Esophagus (tissue), 2 donors: ENCODE measurements around the gene NGLY1. TPM values are rescaled to one million over a fixed set of nuclear protein-coding genes. Genes with fewer than 3 reads are reported as not detected.
A peak's percentile ranks its signal among the peaks of the same experiment; 100 is the strongest.

Source experiments
- H3K27ac ChIP-seq, 2 donors: one replicate each; pipeline ENCODE4 v1.5.1; 2013; ENCODE audit warnings: low read depth in 2 of 2, mild to moderate bottlenecking in 2 of 2, inconsistent platforms in 1 of 2, low read length in 1 of 2, moderate library complexity in 1 of 2
- H3K27me3 ChIP-seq, 2 donors: one replicate each; pipeline ENCODE4 v1.6.1; 2013; ENCODE audit warnings: low read length in 2 of 2, control low read depth in 1 of 2, mild to moderate bottlenecking in 1 of 2; ENCODE audit not compliant: insufficient read depth in 2 of 2, control insufficient read depth in 1 of 2
- H3K36me3 ChIP-seq, 2 donors: one replicate each; pipeline ENCODE4 v1.6.1; 2013; ENCODE audit warnings: low read length in 1 of 2; ENCODE audit not compliant: control insufficient read depth in 2 of 2, insufficient read depth in 2 of 2
- H3K4me1 ChIP-seq, 2 donors: one replicate each; pipeline ENCODE4 v1.6.1; 2013; ENCODE audit warnings: low read length in 1 of 2; ENCODE audit not compliant: control insufficient read depth in 2 of 2, insufficient read depth in 2 of 2
- H3K4me3 ChIP-seq, 2 donors: one replicate each; pipeline ENCODE4 v1.5.1; 2013; ENCODE audit warnings: low read length in 2 of 2, mild to moderate bottlenecking in 2 of 2, low read depth in 1 of 2, moderate library complexity in 1 of 2
- H3K9me3 ChIP-seq, 2 donors: one replicate each; pipeline ENCODE4 v1.6.1; 2013; ENCODE audit warnings: mild to moderate bottlenecking in 2 of 2, low read depth in 1 of 2, low read length in 1 of 2, moderate library complexity in 1 of 2; ENCODE audit not compliant: control insufficient read depth in 2 of 2, insufficient read depth in 1 of 2
- WGBS, 2 donors: extraction: QIAGEN DNeasy Blood & Tissue Kit; methylation state at CpG; one replicate each; pipeline ENCODE4 v1.1.7; 2013; 5-methylcytosine and 5-hydroxymethylcytosine counted together
- polyA plus RNA-seq, 2 donors: library from polyadenylated mRNA; stranded (reverse); fragments of 200-250 nt; gene quantifications; one replicate each; pipeline ENCODE4 v1.2.3, GENCODE V29; 2013
- donor health status: healthy with polysubstance abuse.
- donor health status: Bipolar disorder and iron deficiency.

Gene NGLY1
- polyA plus RNA-seq, 2 donors: 12.5 to 17.6 TPM

- Histone ChIP-seq H3K27me3 (no peaks in the 10 kb centered on the region), H3K9me3 (peaks cover 0 to 3% of the 10 kb centered on the region in 2 donors), H3K27ac (no peak overlapping the region), H3K4me3 (no peak overlapping the region), H3K4me1 (no peaks in the 10 kb centered on the region), H3K36me3 (no peaks in the 10 kb centered on the region)
- WGBS, 2 donors: 30 to 32% methylated on average over 1 of the region's 1 CpG
These were observed 34.4 kb upstream of the NGLY1 start for GRCh38 chr3:25817638-25818037.

GRCh38 chr3:25817107-25817506 lies 33.9 kb upstream of the NGLY1 start:
- H3K27ac ChIP-seq: no peak overlapping the region
- 52 to 60% methylated on average over 1 of the region's 1 CpG for WGBS, 2 donors
- no peak overlapping the region for H3K4me3 ChIP-seq
- H3K27me3 ChIP-seq: no peaks in the 10 kb centered on the region
- H3K36me3 ChIP-seq: no peaks in the 10 kb centered on the region
- no peaks in the 10 kb centered on the region for H3K4me1 ChIP-seq
- peaks cover 0 to 3% of the 10 kb centered on the region in 2 donors for H3K9me3 ChIP-seq

- Histone ChIP-seq H3K4me1 (no peaks in the 10 kb centered on the region), H3K9me3 (peaks cover 0 to 3% of the 10 kb centered on the region in 2 donors), H3K27me3 (no peaks in the 10 kb centered on the region), H3K36me3 (no peaks in the 10 kb centered on the region), H3K27ac (no peak overlapping the region), H3K4me3 (no peak overlapping the region)
- 89 to 93% methylated on average over 4 of the region's 4 CpGs for WGBS, 2 donors
These were observed 29.4 kb upstream of the NGLY1 start for GRCh38 chr3:25812644-25813043.

- no peaks in the 10 kb centered on the region for H3K4me1 ChIP-seq
- WGBS, 2 donors: 88 to 94% methylated on average over 1 of the region's 1 CpG
- H3K27ac ChIP-seq: no peak overlapping the region
- no peak overlapping the region for H3K4me3 ChIP-seq
- no peaks in the 10 kb centered on the region for H3K9me3 ChIP-seq
- H3K36me3 ChIP-seq: no peaks in the 10 kb centered on the region
- no peaks in the 10 kb centered on the region for H3K27me3 ChIP-seq
These were observed 21.4 kb upstream of the NGLY1 start for GRCh38 chr3:25804676-25805075.

GRCh38 chr3:25803833-25804232 lies 20.6 kb upstream of the NGLY1 start:
- Histone ChIP-seq H3K4me1 (no peaks in the 10 kb centered on the region), H3K4me3 (no peak overlapping the region), H3K9me3 (no peaks in the 10 kb centered on the region), H3K36me3 (no peaks in the 10 kb centered on the region), H3K27ac (no peak overlapping the region), H3K27me3 (no peaks in the 10 kb centered on the region)
- WGBS, 2 donors: 79 to 87% methylated on average over 2 of the region's 2 CpGs

GRCh38 chr3:25801786-25802185 lies 18.5 kb upstream of the NGLY1 start:
- Histone ChIP-seq H3K4me3 (no peak overlapping the region), H3K36me3 (no peaks in the 10 kb centered on the region), H3K27me3 (no peaks in the 10 kb centered on the region), H3K9me3 (no peaks in the 10 kb centered on the region), H3K4me1 (no peaks in the 10 kb centered on the region), H3K27ac (no peak overlapping the region)
- 89 to 95% methylated on average over 3 of the region's 3 CpGs for WGBS, 2 donors

- H3K4me1 ChIP-seq: no peaks in the 10 kb centered on the region
- WGBS, 2 donors: 0 to 1% methylated on average over 56 of the region's 56 CpGs
- no peaks in the 10 kb centered on the region for H3K27me3 ChIP-seq
- H3K9me3 ChIP-seq: no peaks in the 10 kb centered on the region
- H3K36me3 ChIP-seq: peaks cover 3% of the 10 kb centered on the region in 2 donors
- peak within 1 kb of the TSS; percentile 57 to 94 for H3K27ac ChIP-seq
- H3K4me3 ChIP-seq: peak within 1 kb of the TSS; percentile 57 to 86
These were observed 6.6 kb upstream of the NGLY1 start, which contains the start of gene OXSM for GRCh38 chr3:25789596-25790556. Gene OXSM (plus strand): TSS chr3:25790090. CDS start chr3:25791021, 931 bp downstream.

- Histone ChIP-seq H3K4me1 (no peaks in the 10 kb centered on the region), H3K36me3 (peaks cover 3% of the 10 kb centered on the region in 2 donors), H3K27me3 (no peaks in the 10 kb centered on the region), H3K4me3 (peak overlapping the region in 1 of 2 donors; percentile 86), H3K9me3 (no peaks in the 10 kb centered on the region), H3K27ac (peak overlapping the region in 1 of 2 donors; percentile 57)
- WGBS, 2 donors: 13 to 22% methylated on average over 2 of the region's 2 CpGs
These were observed 6.0 kb upstream of the NGLY1 start for GRCh38 chr3:25789209-25789595.

GRCh38 chr3:25787689-25788088 lies 4.4 kb upstream of the NGLY1 start:
- WGBS, 2 donors: 83 to 90% methylated on average over 3 of the region's 3 CpGs
- H3K9me3 ChIP-seq: no peaks in the 10 kb centered on the region
- H3K36me3 ChIP-seq: no peaks in the 10 kb centered on the region
- no peak overlapping the region for H3K4me3 ChIP-seq
- H3K4me1 ChIP-seq: no peaks in the 10 kb centered on the region
- H3K27me3 ChIP-seq: no peaks in the 10 kb centered on the region
- H3K27ac ChIP-seq: no peak overlapping the region

- no peaks in the 10 kb centered on the region for H3K36me3 ChIP-seq
- no peaks in the 10 kb centered on the region for H3K9me3 ChIP-seq
- no peak overlapping the region for H3K27ac ChIP-seq
- no peak overlapping the region for H3K4me3 ChIP-seq
- 79 to 83% methylated on average over 3 of the region's 3 CpGs for WGBS, 2 donors
- H3K27me3 ChIP-seq: no peaks in the 10 kb centered on the region
- H3K4me1 ChIP-seq: no peaks in the 10 kb centered on the region
These were observed 2.6 kb upstream of the NGLY1 start for GRCh38 chr3:25785826-25786225.
